ENCODE results near the gene DTNBP1. TPM values are rescaled to one million over a fixed set of nuclear protein-coding genes. Genes with fewer than 3 reads are reported as not detected.
A peak's percentile ranks its signal among the peaks of the same experiment; 100 is the strongest.

DTNBP1 gene
- total RNA-seq, 8 experiments from 2014 or later = 7.2 to 32.5 (median 17.0) TPM

- in situ Hi-C loops (cut with MboI; ENCODE audit: low pct_unique_long_range_greater_than_20kb in 2 of 9, low sequenced_read_pairs in 9 of 9, unreplicated experiment in 9 of 9) = loop anchor here in 1 of 9 experiments (25.0 kb wide), 1 partner anchor 110 kb away; no protein-coding TSS in a partner anchor
Observed at GRCh38 chr6:15502446-15503345, 160.1 kb downstream of the DTNBP1 start.

GRCh38 chr6:15501826-15502445 lies 160.9 kb downstream of the DTNBP1 start:
- no peak overlapping the region for H3K27ac ChIP-seq
- 17 to 100% (median 89%) methylated on average over 1 to 10 of the region's 19 CpGs; no CpG with 5 or more reads in 2 of the 10 experiments for WGBS, 10 experiments
- H3K4me1 ChIP-seq (replicated peaks in 1 of 2) = peaks cover 0 to 4% of the 10 kb centered on the region in 2 donors
- H3K4me3 ChIP-seq = no peak overlapping the region
- peak in 5 of 8 experiments; percentile 13 to 63 (median 28) for ATAC-seq (replicated peaks in 6 of 8)
- in situ Hi-C loops (cut with MboI; ENCODE audit: low pct_unique_long_range_greater_than_20kb in 2 of 9, low sequenced_read_pairs in 9 of 9, unreplicated experiment in 9 of 9) = loop anchor here in 1 of 9 experiments (25.0 kb wide), 1 partner anchor 110 kb away; no protein-coding TSS in a partner anchor

More at GRCh38 chr6:15502446-15503345, 160.1 kb downstream of the DTNBP1 start:
- WGBS, 10 experiments = 67 to 100% (median 85%) methylated on average over 1 to 9 of the region's 20 CpGs; no CpG with 5 or more reads in 2 of the 10 experiments
- Histone ChIP-seq H3K4me3 (no peak overlapping the region), H3K4me1 (replicated peaks in 1 of 2) (peaks cover 0 to 4% of the 10 kb centered on the region in 2 donors), H3K27ac (no peak overlapping the region)
- no peak for ATAC-seq (replicated peaks in 6 of 8)

GRCh38 chr6:15500901-15501825 lies 161.7 kb downstream of the DTNBP1 start:
- 89 to 100% (median 97%) methylated on average over 1 to 16 of the region's 38 CpGs; no CpG with 5 or more reads in 3 of the 10 experiments for WGBS, 10 experiments
- Histone ChIP-seq H3K4me1 (replicated peaks in 1 of 2) (peaks cover 0 to 4% of the 10 kb centered on the region in 2 donors), H3K4me3 (no peak overlapping the region), H3K27ac (no peak overlapping the region)
- in situ Hi-C loops (cut with MboI; ENCODE audit: low pct_unique_long_range_greater_than_20kb in 2 of 9, low sequenced_read_pairs in 9 of 9, unreplicated experiment in 9 of 9) = loop anchor here in 1 of 9 experiments (25.0 kb wide), 1 partner anchor 111 kb away; no protein-coding TSS in a partner anchor
- peak in 3 of 8 experiments; percentile 19 to 73 (median 72) for ATAC-seq (replicated peaks in 6 of 8)

GRCh38 chr6:15500078-15500740 lies 162.6 kb downstream of the DTNBP1 start:
- no peak for ATAC-seq (replicated peaks in 6 of 8)
- in situ Hi-C loops (cut with MboI; ENCODE audit: low pct_unique_long_range_greater_than_20kb in 2 of 9, low sequenced_read_pairs in 9 of 9, unreplicated experiment in 9 of 9) = loop anchor here in 1 of 9 experiments (25.0 kb wide), 1 partner anchor 112 kb away; no protein-coding TSS in a partner anchor
- Histone ChIP-seq H3K4me1 (replicated peaks in 1 of 2) (peaks cover 0 to 4% of the 10 kb centered on the region in 2 donors), H3K4me3 (no peak overlapping the region), H3K27ac (no peak overlapping the region)
- WGBS, 10 experiments = 89 to 100% (median 97%) methylated on average over 1 to 9 of the region's 16 CpGs; no CpG with 5 or more reads in 1 of the 10 experiments

- in situ Hi-C loops (cut with MboI; ENCODE audit: low pct_unique_long_range_greater_than_20kb in 2 of 9, low sequenced_read_pairs in 9 of 9, unreplicated experiment in 9 of 9) = loop anchor here in 2 of 9 experiments (25.0 kb wide), 2 partner anchors 237 to 1287 kb away; no protein-coding TSS in a partner anchor
- no peak overlapping the region for H3K27ac ChIP-seq
- H3K4me3 ChIP-seq = no peak overlapping the region
- 83 to 100% (median 94%) methylated on average over 2 to 7 of the region's 9 CpGs; no CpG with 5 or more reads in 3 of the 10 experiments for WGBS, 10 experiments
- peaks cover 0 to 4% of the 10 kb centered on the region in 2 donors for H3K4me1 ChIP-seq (replicated peaks in 1 of 2)
- ATAC-seq (replicated peaks in 6 of 8) = no peak
Observed at GRCh38 chr6:15499591-15499990, 163.2 kb downstream of the DTNBP1 start.

- no peak overlapping the region for H3K4me3 ChIP-seq
- WGBS, 10 experiments = 95 to 100% (median 100%) methylated on average over 1 to 10 of the region's 12 CpGs; no CpG with 5 or more reads in 2 of the 10 experiments
- H3K4me1 ChIP-seq (replicated peaks in 1 of 2) = peaks cover 0 to under 1% of the 10 kb centered on the region in 2 donors
- no peak for ATAC-seq (replicated peaks in 6 of 8)
- in situ Hi-C loops (cut with MboI; ENCODE audit: low pct_unique_long_range_greater_than_20kb in 2 of 9, low sequenced_read_pairs in 9 of 9, unreplicated experiment in 9 of 9) = loop anchor here in 2 of 9 experiments (25.0 kb wide), 2 partner anchors 237 to 1287 kb away; no protein-coding TSS in a partner anchor
- no peak overlapping the region for H3K27ac ChIP-seq
Observed at GRCh38 chr6:15499125-15499524, 163.7 kb downstream of the DTNBP1 start.

GRCh38 chr6:15498640-15499039 lies 164.2 kb downstream of the DTNBP1 start:
- Histone ChIP-seq H3K4me1 (replicated peaks in 1 of 2) (peaks cover 3 to 4% of the 10 kb centered on the region in 2 donors), H3K4me3 (no peak overlapping the region), H3K27ac (no peak overlapping the region)
- WGBS, 10 experiments = 17 to 98% (median 92%) methylated on average over 1 to 7 of the region's 12 CpGs; no CpG with 5 or more reads in 4 of the 10 experiments
- ATAC-seq (replicated peaks in 6 of 8) = peak in 3 of 8 experiments; percentile 20 to 66 (median 62)
- in situ Hi-C loops (cut with MboI; ENCODE audit: low pct_unique_long_range_greater_than_20kb in 2 of 9, low sequenced_read_pairs in 9 of 9, unreplicated experiment in 9 of 9) = loop anchor here in 2 of 9 experiments (25.0 kb wide), 2 partner anchors 236 to 1286 kb away; no protein-coding TSS in a partner anchor

- ATAC-seq (replicated peaks in 6 of 8) = no peak
- H3K27ac ChIP-seq = no peak overlapping the region
- WGBS, 10 experiments = 72 to 100% (median 95%) methylated on average over 1 to 24 of the region's 60 CpGs; no CpG with 5 or more reads in 6 of the 10 experiments
- peaks cover 12 to 21% of the 10 kb centered on the region in 2 donors for H3K4me1 ChIP-seq (replicated peaks in 1 of 2)
- no peak overlapping the region for H3K4me3 ChIP-seq
- in situ Hi-C loops (cut with MboI; ENCODE audit: low pct_unique_long_range_greater_than_20kb in 2 of 9, low sequenced_read_pairs in 9 of 9, unreplicated experiment in 9 of 9) = loop anchor here in 2 of 9 experiments (25.0 kb wide), 2 partner anchors 234 to 1284 kb away; no protein-coding TSS in a partner anchor
Observed at GRCh38 chr6:15496345-15497131, 166.3 kb downstream of the DTNBP1 start.

GRCh38 chr6:15495375-15495901 lies 167.4 kb downstream of the DTNBP1 start:
- ATAC-seq (replicated peaks in 6 of 8) = peak in 2 of 8 experiments; percentile 39 to 50
- in situ Hi-C loops (cut with MboI; ENCODE audit: low pct_unique_long_range_greater_than_20kb in 2 of 9, low sequenced_read_pairs in 9 of 9, unreplicated experiment in 9 of 9) = loop anchor here in 2 of 9 experiments (25.0 kb wide), 2 partner anchors 233 to 1283 kb away; no protein-coding TSS in a partner anchor
- no peak overlapping the region for H3K27ac ChIP-seq
- H3K4me3 ChIP-seq = no peak overlapping the region
- H3K4me1 ChIP-seq (replicated peaks in 1 of 2) = peaks cover 23 to 29% of the 10 kb centered on the region in 2 donors
- WGBS, 10 experiments = 42 to 90% (median 80%) methylated on average over 1 to 8 of the region's 10 CpGs; no CpG with 5 or more reads in 1 of the 10 experiments

- Histone ChIP-seq H3K4me1 (replicated peaks in 1 of 2) (peaks cover 24 to 33% of the 10 kb centered on the region in 2 donors), H3K4me3 (no peak overlapping the region)
- in situ Hi-C loops (cut with MboI; ENCODE audit: low pct_unique_long_range_greater_than_20kb in 2 of 9, low sequenced_read_pairs in 9 of 9, unreplicated experiment in 9 of 9) = loop anchor here in 2 of 9 experiments (25.0 kb wide), 2 partner anchors 231 to 1281 kb away; no protein-coding TSS in a partner anchor
Observed at GRCh38 chr6:15493437-15494168, 169.2 kb downstream of the DTNBP1 start.

More at GRCh38 chr6:15493437-15494168, 169.2 kb downstream of the DTNBP1 start:
- H3K27ac ChIP-seq = no peak overlapping the region
- 17 to 86% (median 76%) methylated on average over 1 to 7 of the region's 9 CpGs for WGBS, 10 experiments
- peak in 6 of 8 experiments; percentile 14 to 41 (median 28) for ATAC-seq (replicated peaks in 6 of 8)
